ENCODE data around the gene ZPLD1.

Gene ZPLD1

DNA sequence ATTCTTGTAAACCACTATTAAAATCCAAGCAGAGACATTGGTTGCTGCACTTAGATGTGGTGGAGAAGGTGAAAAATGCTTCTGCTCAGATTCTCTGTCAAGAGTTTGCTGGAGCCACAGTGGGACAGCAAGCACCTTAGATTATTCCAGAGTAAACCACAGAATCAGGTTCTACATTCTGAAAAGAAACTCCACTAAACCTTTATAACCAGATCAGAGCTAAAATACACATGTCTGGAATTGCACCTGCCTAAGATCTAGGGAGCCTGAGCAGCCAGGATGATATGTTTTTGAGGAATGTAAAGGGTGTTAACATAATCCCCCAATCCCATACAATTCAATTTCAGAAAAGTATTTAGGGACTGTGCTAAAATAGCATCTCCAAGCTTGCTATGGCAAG, at the start of gene ZPLD1:
Gene ZPLD1, plus strand, starts transcription at position 301 of the 400 bp plus-strand sequence. CDS start 3,473 bp downstream, outside the sequence.
- no peak for DNase-seq (ENCODE audit: low spot score)

DNA sequence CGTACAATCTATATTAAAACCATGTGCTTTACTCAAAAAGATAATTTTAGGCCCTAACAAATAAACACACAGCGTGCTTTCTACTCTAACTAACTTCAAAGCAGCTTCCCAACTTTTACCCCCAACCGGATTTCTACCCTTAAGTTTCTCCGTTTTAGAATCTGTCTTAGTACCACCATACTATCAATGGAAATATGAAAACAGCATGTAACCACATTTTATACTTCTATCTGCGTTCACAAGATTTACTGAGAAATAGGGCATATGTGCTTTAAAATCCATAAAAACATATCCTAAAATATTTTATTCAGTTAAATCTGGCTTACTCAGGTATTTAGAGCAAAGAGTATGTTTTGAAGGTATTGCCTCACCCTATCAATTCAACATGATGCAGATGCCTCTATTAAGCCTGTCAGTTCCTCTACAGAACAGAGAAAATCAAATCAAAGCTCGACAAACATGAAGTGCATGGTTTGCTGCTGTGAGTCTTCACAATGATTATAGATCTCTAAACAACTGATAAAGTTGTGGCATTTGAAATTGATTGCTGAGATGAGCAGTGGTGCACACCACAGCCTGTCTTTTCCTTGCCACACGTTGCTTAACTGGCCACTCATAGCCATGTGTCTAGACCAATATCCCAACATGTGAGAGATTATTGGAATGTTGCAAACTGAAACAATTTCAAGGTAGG, 44.5 kb upstream of the ZPLD1 start:
- DNase-seq (ENCODE audit: low spot score) = no peak

DNA sequence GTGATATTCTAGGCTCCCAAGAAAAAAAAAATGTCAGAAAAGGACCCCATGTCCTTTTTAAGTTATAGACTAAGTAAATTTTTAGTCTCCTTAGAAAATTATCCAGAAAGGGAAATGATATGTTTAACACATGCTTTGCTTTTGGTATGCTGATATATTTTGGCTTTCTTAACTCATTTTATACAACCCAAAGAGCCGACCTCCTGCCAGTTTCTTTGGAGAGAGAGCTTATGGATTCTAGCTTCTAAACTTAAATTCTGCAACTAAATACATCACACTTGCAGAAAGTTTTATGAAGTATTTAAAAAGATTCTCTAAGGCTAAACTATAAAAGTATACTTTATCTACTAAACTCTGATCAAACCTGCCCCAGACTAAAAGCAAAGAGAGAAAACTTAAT, 43.9 kb upstream of the ZPLD1 start:
- DNase-seq (ENCODE audit: low spot score) = no peak

DNA sequence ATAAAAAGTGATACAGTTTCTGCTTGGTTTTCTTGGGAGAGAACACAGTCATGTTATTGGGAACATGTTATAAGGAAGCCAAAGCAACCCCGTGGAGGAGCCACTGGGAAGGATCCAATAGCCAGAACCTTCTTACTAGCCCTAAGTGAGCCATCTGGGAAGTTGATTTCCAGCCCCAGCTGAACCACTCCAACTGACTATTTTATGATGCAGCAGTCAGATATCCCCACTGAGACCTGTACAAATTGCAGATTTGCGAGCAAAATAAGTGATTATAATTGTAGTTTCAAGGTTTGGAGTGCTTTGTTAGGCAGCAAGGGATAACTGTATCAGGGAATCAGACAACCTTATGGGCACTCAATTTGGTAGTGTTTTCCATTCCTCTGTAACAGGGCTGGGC, 43.3 kb upstream of the ZPLD1 start:
- no peak for DNase-seq (ENCODE audit: low spot score)

DNA sequence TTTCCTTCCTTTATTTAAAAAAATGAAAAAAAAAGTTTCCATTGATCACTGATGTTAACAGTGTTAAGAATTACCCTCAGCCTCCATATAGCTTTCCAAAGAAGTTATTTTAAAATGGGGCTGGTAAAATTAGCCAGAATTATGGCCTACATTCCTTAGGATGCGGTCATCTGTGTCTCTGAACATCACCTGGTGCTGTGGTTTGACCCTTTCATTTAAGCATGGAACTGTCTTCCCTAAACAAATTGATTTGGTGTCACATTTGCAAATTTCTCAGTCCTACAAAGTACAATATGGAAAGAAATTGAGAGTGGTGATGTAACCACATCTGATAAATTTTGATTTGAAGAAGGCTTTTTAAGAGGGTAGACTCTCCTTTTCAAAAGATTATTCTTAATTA, 40.3 kb upstream of the ZPLD1 start:
- DNase-seq (ENCODE audit: low spot score) = no peak

DNA sequence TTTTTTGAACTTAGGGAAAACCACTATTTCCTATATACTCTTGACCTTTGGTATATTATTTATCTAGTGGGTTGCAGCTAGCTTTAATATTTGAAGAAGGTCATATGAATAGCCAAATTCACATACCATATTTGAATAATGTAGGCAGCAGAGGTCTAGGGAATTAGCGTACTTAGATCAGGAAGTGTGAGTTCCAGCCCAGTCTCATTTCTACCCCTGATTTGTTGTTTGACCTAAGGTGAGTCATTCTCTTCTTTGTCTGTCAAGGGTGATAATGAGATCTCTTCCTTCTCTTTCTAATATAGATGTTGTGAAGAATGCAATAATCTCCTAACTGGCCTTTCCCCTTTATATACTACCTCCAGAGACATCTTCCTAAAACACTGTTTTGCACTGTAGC, 36.6 kb upstream of the ZPLD1 start:
- no peak for DNase-seq (ENCODE audit: low spot score)

DNA sequence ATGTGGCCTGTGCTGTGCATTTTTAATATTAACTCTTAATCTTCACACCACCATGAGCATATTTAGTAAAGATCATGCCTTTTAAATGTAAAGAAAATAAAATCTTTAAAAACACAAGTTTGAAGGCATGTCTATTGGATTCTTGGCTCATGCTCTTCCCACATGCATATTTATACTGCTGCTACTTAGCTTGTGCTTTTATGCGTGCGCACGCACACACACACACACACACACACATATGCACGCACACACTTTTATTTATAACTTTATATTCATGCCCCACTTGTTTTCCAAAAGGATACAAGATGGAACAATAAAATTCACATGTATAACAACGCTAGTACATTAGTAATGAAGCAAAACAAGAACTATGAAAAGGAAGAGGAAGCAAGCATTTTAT, 36.1 kb upstream of the ZPLD1 start:
- DNase-seq (ENCODE audit: low spot score) = no peak

DNA sequence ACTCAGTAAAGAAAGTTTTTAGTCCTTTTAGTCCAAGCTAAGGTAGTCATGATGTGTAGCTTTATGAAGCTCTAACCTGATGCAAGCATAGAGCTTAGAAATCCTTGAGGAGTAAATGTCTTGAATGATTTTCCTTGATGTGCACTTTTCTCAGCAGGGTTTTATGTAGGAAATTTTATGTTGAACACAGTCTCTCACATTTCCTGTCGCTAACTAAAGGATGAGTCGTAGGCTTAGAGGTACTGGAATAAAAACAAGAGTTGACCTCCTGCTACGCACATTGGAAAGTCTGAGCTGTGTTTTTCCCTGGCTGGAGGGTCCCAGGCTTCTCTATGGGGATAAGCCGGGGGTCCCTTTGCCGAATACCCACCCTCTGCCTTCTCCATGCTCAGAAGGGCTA, 34.7 kb upstream of the ZPLD1 start:
- no peak for DNase-seq (ENCODE audit: low spot score)

DNA sequence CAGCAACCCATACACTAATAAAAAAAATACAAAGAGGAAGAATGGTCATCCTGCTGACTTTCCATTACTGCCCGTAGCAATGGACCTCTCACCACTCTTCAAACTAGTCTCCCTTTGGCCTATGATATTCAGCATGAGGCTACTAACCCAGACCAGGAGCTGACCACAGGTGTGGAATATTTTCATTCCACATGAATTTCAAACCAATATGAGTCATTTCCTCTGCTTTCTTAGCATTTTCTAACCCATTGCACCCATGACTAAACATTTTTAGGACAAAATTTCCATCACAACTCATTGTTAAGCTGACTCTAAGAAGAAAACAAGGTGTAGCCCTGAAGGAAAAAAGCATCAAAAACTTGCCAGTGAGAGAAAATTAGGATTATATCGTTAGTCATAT, 34.0 kb upstream of the ZPLD1 start:
- peak; percentile 6 for DNase-seq (ENCODE audit: low spot score)

DNA sequence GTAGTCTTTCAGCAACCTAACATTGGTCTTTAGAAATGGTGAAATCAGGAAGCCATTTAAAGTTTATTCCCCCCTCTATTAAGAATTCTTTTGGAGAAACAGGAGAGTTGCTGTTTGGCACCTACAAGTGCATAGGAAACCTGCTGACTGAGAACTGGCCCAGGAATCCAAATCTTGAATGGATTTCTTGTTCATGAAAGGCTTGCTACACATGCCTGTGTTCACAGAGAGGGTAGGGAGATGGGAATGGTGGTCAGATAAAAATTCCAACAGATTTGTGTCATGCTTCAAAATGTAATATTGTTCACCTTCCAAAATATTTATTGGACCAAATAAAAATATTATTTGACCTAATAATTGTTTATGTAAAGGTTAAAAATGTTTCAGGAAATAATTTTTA, 24.2 kb upstream of the ZPLD1 start:
- DNase-seq (ENCODE audit: low spot score) = no peak

DNA sequence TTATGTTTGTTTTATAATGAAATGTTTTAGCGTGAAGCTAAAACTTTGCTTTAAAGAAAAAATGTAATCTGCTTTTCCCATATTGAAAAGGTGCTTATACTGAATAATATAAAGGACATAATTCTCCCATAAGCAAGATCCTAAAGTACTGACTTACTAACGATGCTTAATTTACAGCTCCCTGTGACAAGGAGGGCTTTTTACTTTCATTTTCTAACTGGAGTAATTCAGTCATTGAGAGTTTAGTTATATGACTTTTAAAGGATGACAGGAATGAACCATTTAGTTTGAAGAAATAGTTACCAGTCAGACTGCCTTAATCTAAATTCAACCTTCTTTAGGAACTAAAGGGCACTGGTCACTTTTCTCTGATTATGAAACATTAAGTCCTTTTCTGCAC, 19.3 kb upstream of the ZPLD1 start:
- DNase-seq (ENCODE audit: low spot score) = no peak

DNA sequence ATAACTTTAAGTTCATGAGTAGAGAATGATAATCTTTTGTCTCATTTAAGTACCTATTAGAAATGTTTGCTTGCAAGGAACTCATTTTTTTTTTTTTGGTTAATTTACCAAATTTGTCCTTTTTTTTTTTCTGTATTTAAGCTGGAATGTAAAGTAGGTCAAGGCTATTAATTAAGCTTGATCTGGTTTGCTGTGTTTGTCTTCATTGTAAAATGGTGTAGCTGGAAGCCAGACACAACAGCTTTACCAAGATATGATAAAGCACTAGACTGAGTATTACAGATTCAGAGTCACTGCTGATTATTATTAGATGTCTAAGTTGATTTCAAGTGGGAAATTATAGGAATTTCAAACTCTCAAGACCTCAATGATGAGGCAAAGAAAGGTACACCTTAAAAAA, 15.0 kb upstream of the ZPLD1 start:
- no peak for DNase-seq (ENCODE audit: low spot score)

DNA sequence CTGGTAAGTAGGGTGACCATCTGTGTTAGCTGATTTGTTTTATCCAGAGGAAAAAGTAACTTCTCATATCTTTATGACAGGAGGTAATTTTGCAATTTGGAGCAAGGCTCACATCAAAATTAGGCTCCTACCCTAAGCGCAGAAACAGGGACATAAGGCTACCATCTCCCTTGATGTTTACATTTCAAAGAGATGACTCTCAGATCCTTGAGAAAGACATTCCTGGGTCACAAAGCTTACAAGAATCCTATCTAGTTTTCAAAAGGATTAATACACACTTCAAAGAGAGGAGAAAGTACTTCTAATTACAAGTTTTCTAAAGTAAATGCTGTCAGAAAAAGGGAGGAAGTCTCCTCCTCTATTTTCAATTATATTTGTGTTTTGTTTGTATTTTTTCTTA, 7.0 kb downstream of the ZPLD1 start:
- DNase-seq (ENCODE audit: low spot score) = no peak

DNA sequence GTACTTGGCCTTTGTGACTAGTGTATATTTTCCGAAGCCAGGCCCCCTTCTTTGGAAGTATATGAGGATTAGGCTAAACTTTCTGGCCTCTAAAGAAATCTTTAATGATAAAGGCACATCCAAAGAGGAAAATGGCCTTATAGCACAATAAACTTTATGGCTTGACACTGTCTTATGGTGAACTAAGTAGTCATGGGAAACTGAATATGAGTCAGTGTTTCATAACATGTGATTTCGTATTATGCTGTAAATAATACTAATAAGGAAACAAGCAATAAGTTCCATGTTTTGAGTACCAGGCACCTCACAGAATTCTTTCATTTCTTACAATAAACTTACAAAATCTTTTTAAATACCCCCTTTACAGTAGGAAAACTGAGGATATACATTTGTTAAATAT, 8.2 kb downstream of the ZPLD1 start:
- no peak for DNase-seq (ENCODE audit: low spot score)

DNA sequence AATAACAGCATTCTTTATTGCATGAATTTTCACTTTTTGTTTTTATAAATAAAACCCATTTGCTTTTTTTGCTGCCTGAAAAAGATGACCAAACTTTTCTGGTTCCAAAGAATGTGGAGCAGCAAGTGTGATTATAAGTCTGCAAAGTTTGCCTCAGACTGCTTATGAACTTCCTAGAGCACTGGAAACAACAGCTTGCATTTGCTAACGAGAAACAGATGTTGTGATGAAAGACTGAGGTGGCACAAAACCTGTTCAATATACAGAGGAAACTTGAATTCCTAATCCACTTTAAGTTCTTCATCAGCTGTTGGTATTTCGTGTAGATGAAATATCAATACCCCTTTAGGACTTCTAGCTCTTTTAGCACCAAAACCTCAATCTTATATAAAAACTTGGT, 9.3 kb downstream of the ZPLD1 start:
- no peak for DNase-seq (ENCODE audit: low spot score)

DNA sequence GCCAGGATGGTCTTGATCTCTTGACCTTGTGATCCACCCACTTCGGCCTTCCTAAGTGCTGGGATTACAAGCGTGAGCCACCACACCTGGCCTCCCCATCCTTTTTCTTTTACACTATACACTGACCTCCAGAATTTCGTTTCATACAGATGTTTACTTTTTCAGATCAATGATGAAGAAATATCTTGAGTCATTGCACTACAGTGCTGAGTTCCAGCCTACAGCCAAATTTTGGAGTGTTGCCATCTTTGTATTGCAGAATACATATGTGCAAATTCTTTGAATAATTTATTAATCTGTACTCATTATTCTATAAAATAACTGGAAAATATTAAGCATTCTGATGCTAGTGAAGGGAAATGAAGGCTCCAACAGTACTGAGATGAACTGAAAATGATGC, 12.5 kb downstream of the ZPLD1 start:
- no peak for DNase-seq (ENCODE audit: low spot score)

DNA sequence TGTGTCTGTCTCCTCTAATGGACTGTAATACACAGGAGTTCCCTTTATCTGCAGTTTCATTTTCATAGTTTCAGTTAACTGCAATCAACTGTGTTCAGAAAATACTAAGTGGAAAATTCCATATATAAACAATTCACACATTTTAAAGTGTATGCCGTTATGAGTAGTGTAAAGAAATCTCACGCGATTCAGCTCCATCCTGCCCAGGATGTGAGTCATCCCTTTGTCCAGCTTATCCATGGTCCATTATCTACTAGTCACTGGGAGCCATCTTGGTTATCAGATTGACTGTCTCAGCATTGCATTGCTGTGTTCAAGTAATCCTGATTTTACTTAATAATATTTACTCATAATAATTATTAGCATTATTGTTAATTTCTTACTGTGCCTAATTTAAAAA, 14.5 kb downstream of the ZPLD1 start:
- DNase-seq (ENCODE audit: low spot score) = peak; percentile 7

DNA sequence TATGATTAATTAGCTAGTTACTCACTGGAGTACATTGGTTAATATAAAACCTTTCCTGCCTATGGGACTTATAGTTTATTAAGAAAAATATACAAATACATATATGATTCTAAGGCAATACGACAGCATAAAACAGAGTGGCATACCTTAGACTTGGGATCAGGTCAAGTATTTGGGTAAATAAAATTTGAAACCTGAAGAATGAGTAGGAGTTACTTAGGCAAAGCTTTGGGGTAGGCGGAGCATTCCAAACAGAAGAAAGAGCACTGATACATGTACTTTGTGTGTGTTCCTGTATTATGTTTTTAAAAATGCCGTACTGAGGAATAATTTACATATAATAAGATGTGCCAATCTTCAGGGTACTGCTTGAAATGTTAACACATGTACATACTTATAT, 15.1 kb downstream of the ZPLD1 start:
- no peak for DNase-seq (ENCODE audit: low spot score)

DNA sequence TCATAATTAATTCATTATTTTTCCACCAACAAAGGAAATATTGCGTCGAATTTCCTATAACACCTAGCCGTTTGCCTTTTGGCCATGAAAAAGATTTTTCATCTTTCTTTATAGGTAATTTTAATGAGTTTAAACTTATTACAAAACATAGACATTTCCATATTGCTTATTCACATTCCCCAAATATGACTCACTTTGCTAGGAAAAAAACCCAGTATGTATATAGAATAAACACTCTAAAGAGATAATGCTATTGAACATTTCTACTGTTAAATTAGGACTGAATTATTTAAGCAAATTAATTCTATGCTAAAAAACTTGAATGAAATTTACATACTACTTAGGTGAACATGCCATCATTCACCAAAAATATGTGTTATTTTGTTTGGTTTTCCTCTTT, 16.2 kb downstream of the ZPLD1 start:
- DNase-seq (ENCODE audit: low spot score) = no peak

DNA sequence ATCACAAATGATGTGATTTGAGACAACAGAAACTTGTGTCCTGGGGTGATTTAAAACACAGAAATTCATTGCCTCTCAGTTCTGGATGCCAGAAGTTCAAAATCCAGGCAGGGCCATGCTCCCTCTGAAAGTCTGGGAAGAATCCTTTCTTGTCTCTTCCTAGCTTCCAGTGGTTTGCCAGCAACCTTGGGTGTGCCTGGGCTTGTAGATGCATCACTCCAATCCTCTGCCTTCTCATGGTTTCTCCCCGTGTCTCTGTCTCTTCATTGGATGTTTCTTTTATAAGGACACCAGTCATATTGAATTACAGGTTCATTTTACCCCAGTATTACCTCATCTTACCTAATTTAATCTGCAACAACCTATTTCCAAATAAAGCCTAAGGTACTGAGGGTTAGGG, 16.7 kb downstream of the ZPLD1 start:
- DNase-seq (ENCODE audit: low spot score) = no peak

DNA sequence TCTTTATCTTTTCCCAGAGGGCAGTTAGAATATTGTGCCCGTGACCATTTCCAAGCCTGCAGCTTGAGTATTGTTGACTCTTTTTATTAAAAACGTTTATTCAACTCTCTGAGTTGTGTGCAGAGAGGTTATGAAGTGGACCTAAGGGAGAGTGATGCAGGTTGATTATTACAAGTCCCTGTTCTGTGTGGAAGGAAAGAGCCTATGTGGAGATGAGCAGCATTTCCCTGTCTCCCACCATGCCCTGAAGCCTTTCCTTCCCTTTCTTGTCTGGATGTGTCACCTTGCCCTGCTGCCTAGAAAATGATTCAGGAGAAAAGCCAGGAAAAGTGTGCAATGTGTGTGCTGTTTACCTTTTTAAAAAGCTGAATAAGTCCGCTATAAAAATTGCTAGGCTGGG, 19.4 kb downstream of the ZPLD1 start:
- no peak for DNase-seq (ENCODE audit: low spot score)

DNA sequence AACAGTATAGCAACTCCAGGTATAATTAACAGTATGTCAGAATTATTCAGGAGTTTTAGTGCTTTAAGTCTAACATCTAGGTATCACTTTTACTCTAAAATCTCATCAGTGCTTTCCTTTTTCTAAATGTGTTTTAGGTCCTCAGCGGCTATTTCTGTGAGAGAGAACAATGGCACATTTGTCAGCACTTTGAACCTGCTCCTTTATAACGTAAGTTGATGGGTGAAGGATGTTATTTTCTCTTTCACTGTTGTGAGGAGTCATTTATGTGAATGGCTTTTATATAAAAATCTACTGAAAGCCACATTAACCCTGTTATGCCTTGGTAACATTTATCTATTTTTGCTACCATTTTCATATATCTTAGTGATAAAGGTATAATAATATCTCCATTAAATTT, 22.8 kb downstream of the ZPLD1 start:
- DNase-seq (ENCODE audit: low spot score) = no peak

DNA sequence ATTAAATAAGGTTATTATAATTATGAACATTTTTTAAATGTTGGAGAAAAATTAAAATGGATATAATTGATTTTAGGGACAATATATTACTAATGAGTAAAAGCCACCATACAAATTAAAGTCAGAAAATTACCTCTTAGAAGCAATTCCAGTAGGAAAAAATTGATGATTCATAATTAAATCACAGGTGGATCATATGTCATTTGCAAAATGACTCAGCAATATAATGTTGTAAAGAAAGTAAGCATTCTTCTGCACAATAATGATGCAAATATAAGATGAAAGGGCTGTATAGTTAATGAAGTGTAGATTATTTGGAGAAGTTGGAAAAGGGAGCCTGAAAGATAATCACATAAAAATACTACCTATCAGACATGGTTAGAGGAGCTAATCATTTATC, 25.8 kb downstream of the ZPLD1 start:
- DNase-seq (ENCODE audit: low spot score) = no peak

DNA sequence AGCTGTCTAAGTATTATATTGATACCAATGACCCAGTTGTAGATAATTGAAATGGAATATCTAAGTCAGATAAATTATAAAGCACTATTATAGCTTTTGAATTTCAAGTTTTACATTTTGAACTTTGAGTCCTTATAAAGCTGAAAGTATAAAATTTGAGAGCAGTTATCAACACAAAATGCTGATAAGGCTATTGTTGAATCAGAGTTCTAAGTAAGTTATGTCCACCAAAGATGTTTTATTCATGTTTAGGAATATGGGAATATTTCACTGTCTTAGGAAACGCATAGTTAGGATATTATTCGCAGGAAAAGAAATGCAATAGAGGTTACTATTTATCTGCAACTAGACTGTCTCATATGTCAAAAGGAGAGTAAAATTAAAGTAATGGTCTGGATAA, 29.4 kb downstream of the ZPLD1 start:
- no peak for DNase-seq (ENCODE audit: low spot score)

DNA sequence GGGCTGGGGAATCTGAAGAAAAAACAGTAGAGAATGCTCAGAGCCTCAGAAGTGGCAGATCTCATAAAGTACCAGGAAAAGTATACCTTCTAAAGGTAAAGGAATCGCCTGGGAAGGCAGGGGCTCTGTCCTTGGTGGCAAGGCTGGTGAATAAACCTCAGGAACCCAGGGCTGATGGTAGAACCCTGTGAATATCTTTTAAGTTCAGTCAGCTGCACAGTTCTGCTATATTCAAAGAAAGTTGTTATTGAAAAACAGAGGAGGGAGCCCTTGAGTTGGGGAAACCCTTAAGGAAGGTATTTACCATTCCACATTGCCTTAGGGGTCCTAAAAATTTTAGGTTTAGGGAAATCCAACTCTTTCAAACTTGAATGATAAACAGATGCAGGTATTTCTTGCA, 31.2 kb downstream of the ZPLD1 start:
- no peak for DNase-seq (ENCODE audit: low spot score)
